ENCODE data around the gene COBLL1. TPM values are rescaled to one million over a fixed set of nuclear protein-coding genes. Genes with fewer than 3 reads are reported as not detected.

The COBLL1 gene, protein sequence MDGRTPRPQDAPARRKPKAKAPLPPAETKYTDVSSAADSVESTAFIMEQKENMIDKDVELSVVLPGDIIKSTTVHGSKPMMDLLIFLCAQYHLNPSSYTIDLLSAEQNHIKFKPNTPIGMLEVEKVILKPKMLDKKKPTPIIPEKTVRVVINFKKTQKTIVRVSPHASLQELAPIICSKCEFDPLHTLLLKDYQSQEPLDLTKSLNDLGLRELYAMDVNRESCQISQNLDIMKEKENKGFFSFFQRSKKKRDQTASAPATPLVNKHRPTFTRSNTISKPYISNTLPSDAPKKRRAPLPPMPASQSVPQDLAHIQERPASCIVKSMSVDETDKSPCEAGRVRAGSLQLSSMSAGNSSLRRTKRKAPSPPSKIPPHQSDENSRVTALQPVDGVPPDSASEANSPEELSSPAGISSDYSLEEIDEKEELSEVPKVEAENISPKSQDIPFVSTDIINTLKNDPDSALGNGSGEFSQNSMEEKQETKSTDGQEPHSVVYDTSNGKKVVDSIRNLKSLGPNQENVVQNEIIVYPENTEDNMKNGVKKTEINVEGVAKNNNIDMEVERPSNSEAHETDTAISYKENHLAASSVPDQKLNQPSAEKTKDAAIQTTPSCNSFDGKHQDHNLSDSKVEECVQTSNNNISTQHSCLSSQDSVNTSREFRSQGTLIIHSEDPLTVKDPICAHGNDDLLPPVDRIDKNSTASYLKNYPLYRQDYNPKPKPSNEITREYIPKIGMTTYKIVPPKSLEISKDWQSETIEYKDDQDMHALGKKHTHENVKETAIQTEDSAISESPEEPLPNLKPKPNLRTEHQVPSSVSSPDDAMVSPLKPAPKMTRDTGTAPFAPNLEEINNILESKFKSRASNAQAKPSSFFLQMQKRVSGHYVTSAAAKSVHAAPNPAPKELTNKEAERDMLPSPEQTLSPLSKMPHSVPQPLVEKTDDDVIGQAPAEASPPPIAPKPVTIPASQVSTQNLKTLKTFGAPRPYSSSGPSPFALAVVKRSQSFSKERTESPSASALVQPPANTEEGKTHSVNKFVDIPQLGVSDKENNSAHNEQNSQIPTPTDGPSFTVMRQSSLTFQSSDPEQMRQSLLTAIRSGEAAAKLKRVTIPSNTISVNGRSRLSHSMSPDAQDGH
- total RNA-seq (2014; rRNA removed; shearing (Covaris generic); ENCODE audit: low replicate concordance) = 0.04 TPM in 1 of 2 replicates, not detected in the other

GRCh38 chr2:164841719-164842623, at the start of gene COBLL1:
TSS of gene COBLL1 (minus strand) at chr2:164841823. CDS start at chr2:164841196, 627 bp downstream.
- Histone ChIP-seq H3K4me1 (ENCODE audit: low read length) (peaks cover 9% of the 10 kb centered on the region), H2AFZ (ENCODE audit: low read length) (peak within 1 kb of the TSS; percentile 78; the same call in 1 of the 2 replicates), H3K79me2 (ENCODE audit: low read length) (no peaks in the 10 kb centered on the region), H3K36me3 (ENCODE audit: insufficient read depth, low read length) (no peaks in the 10 kb centered on the region), H3K4me2 (ENCODE audit: low read depth, low read length, poor library complexity, severe bottlenecking) (peak within 1 kb of the TSS; percentile 82), H3K27me3 (ENCODE audit: low read length) (peaks cover 2% of the 10 kb centered on the region; the same call in 1 of the 2 replicates), H3K4me3 (ENCODE audit: low read length) (peak within 1 kb of the TSS; percentile 71), H3K9me2 (replicated peaks; ENCODE audit: insufficient read depth, low read length) (no peaks in the 10 kb centered on the region), H4K20me1 (ENCODE audit: insufficient read depth, low read depth, low read length) (no peaks in the 10 kb centered on the region), H3K9me3 (ENCODE audit: low read length) (no peaks in the 10 kb centered on the region), H3K27ac (ENCODE audit: low read length) (no peak within 1 kb of the TSS), H3K9ac (ENCODE audit: low read length) (peak within 1 kb of the TSS; percentile 47)
- peak; percentile 66 for DNase-seq

DNA sequence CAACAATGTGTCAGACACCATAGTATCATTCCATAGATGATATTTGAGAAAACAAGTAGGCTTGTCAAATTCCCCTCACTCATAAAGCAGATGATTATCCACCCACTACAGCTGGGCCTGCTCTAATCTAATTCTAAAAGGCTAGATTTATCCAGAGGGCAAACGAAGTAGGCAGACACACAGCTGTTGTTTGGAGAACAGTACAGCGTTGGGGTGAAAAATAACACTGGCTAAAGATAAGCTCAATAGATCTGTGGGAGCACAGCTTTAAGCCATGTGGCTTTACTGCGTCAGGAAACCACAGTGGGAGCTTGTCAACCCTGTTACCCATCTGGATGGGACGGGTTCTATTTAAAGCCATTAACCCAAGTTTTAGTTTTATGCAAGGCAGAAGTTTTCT, 48.9 kb upstream of the COBLL1 start:
- Histone ChIP-seq H3K9me2 (replicated peaks; ENCODE audit: insufficient read depth, low read length) (no peaks in the 10 kb centered on the region), H4K20me1 (ENCODE audit: insufficient read depth, low read depth, low read length) (no peaks in the 10 kb centered on the region), H3K27ac (ENCODE audit: low read length) (no peak overlapping the region), H3K4me3 (ENCODE audit: low read length) (no peak overlapping the region), H3K27me3 (ENCODE audit: low read length) (no peaks in the 10 kb centered on the region), H2AFZ (ENCODE audit: low read length) (no peak overlapping the region), H3K4me1 (ENCODE audit: low read length) (no peaks in the 10 kb centered on the region), H3K4me2 (ENCODE audit: low read depth, low read length, poor library complexity, severe bottlenecking) (no peak overlapping the region), H3K9me3 (ENCODE audit: low read length) (no peaks in the 10 kb centered on the region; the same call in 1 of the 2 replicates), H3K9ac (ENCODE audit: low read length) (no peak overlapping the region), H3K79me2 (ENCODE audit: low read length) (no peaks in the 10 kb centered on the region), H3K36me3 (ENCODE audit: insufficient read depth, low read length) (no peaks in the 10 kb centered on the region)
- no peak for DNase-seq

DNA sequence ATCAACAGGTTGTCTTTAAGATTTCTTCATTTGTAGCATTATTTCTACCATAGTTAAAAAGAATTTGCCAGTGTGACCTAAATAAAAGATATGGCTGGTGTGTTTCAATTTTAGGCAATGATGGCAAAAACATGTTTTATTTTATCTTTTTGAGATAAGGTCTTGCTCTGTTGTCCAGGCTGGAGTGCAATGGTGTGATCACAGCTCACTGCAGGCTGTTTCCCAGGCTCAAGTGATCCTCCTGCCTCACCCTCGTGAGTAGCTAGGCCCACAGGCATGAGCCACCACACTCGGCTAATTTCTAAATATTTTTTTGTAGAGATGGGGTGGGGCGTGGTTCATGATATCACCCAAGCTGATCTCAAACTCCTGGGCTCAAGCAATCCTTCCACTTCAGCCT, 47.0 kb upstream of the COBLL1 start:
- Histone ChIP-seq H3K4me1 (ENCODE audit: low read length) (no peaks in the 10 kb centered on the region), H3K27me3 (ENCODE audit: low read length) (no peaks in the 10 kb centered on the region), H3K4me3 (ENCODE audit: low read length) (no peak overlapping the region), H3K9me3 (ENCODE audit: low read length) (no peaks in the 10 kb centered on the region; the same call in 1 of the 2 replicates), H2AFZ (ENCODE audit: low read length) (no peak overlapping the region), H4K20me1 (ENCODE audit: insufficient read depth, low read depth, low read length) (no peaks in the 10 kb centered on the region), H3K9ac (ENCODE audit: low read length) (no peak overlapping the region), H3K36me3 (ENCODE audit: insufficient read depth, low read length) (no peaks in the 10 kb centered on the region), H3K4me2 (ENCODE audit: low read depth, low read length, poor library complexity, severe bottlenecking) (no peak overlapping the region), H3K9me2 (replicated peaks; ENCODE audit: insufficient read depth, low read length) (no peaks in the 10 kb centered on the region), H3K79me2 (ENCODE audit: low read length) (no peaks in the 10 kb centered on the region), H3K27ac (ENCODE audit: low read length) (no peak overlapping the region)
- no peak for DNase-seq

GRCh38 chr2:164887434-164888144, 46.0 kb upstream of the COBLL1 start:
- Histone ChIP-seq H3K4me2 (ENCODE audit: low read depth, low read length, poor library complexity, severe bottlenecking) (no peak overlapping the region), H4K20me1 (ENCODE audit: insufficient read depth, low read depth, low read length) (no peaks in the 10 kb centered on the region), H3K79me2 (ENCODE audit: low read length) (no peaks in the 10 kb centered on the region), H3K27ac (ENCODE audit: low read length) (no peak overlapping the region), H3K9me2 (replicated peaks; ENCODE audit: insufficient read depth, low read length) (no peaks in the 10 kb centered on the region), H3K4me3 (ENCODE audit: low read length) (no peak overlapping the region), H3K4me1 (ENCODE audit: low read length) (no peaks in the 10 kb centered on the region), H2AFZ (ENCODE audit: low read length) (no peak overlapping the region), H3K9ac (ENCODE audit: low read length) (no peak overlapping the region), H3K9me3 (ENCODE audit: low read length) (no peaks in the 10 kb centered on the region), H3K27me3 (ENCODE audit: low read length) (no peaks in the 10 kb centered on the region), H3K36me3 (ENCODE audit: insufficient read depth, low read length) (no peaks in the 10 kb centered on the region)
- no peak for DNase-seq

- Histone ChIP-seq H4K20me1 (ENCODE audit: insufficient read depth, low read depth, low read length) (no peaks in the 10 kb centered on the region), H3K9ac (ENCODE audit: low read length) (no peak overlapping the region), H3K27ac (ENCODE audit: low read length) (no peak overlapping the region), H3K36me3 (ENCODE audit: insufficient read depth, low read length) (no peaks in the 10 kb centered on the region), H3K79me2 (ENCODE audit: low read length) (no peaks in the 10 kb centered on the region), H3K4me1 (ENCODE audit: low read length) (no peaks in the 10 kb centered on the region), H3K9me2 (replicated peaks; ENCODE audit: insufficient read depth, low read length) (no peaks in the 10 kb centered on the region), H3K4me2 (ENCODE audit: low read depth, low read length, poor library complexity, severe bottlenecking) (no peak overlapping the region), H3K27me3 (ENCODE audit: low read length) (no peaks in the 10 kb centered on the region), H2AFZ (ENCODE audit: low read length) (no peak overlapping the region), H3K9me3 (ENCODE audit: low read length) (no peaks in the 10 kb centered on the region), H3K4me3 (ENCODE audit: low read length) (no peak overlapping the region)
- DNase-seq = no peak
These were observed 40.7 kb upstream of the COBLL1 start for GRCh38 chr2:164882276-164882675.

GRCh38 chr2:164881524-164881923, 39.9 kb upstream of the COBLL1 start:
- Histone ChIP-seq H2AFZ (ENCODE audit: low read length) (no peak overlapping the region), H3K9me3 (ENCODE audit: low read length) (no peaks in the 10 kb centered on the region), H3K27me3 (ENCODE audit: low read length) (no peaks in the 10 kb centered on the region), H3K4me2 (ENCODE audit: low read depth, low read length, poor library complexity, severe bottlenecking) (no peak overlapping the region), H3K79me2 (ENCODE audit: low read length) (no peaks in the 10 kb centered on the region), H3K36me3 (ENCODE audit: insufficient read depth, low read length) (no peaks in the 10 kb centered on the region), H3K4me3 (ENCODE audit: low read length) (no peak overlapping the region), H3K9me2 (replicated peaks; ENCODE audit: insufficient read depth, low read length) (no peaks in the 10 kb centered on the region), H3K4me1 (ENCODE audit: low read length) (no peaks in the 10 kb centered on the region), H3K27ac (ENCODE audit: low read length) (no peak overlapping the region), H3K9ac (ENCODE audit: low read length) (no peak overlapping the region), H4K20me1 (ENCODE audit: insufficient read depth, low read depth, low read length) (no peaks in the 10 kb centered on the region)
- DNase-seq = no peak

DNA sequence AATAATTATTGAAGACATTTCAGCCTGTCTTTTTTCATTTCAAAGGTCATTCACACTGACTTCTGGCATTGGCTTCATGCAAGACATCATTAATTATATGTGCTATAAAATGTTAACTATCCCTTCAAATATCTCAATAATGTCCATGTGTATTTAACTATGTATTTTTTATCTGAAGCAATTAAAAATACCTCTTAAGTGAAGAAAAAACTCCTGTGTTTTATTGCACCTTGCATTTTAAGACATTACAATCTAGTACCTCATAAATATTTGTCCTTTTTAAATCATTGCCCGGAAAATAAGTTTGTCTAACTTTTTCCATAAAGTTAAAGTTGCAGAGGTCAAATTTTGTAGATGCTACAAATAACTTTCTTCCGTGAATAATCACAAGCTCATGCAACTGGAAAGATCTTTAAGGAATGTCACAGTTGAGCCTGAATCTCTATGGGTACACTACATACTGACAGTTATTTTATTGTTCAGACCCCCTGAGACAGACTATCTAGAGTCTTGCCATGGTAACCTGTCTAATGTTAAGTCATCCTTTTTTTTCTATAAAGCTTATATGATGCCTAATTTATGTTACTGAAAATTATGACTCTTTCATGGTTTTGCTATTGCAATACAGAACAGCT, 38.4 kb upstream of the COBLL1 start:
- Histone ChIP-seq H3K27me3 (ENCODE audit: low read length) (no peaks in the 10 kb centered on the region), H4K20me1 (ENCODE audit: insufficient read depth, low read depth, low read length) (no peaks in the 10 kb centered on the region), H3K9ac (ENCODE audit: low read length) (no peak overlapping the region), H3K27ac (ENCODE audit: low read length) (no peak overlapping the region), H3K9me3 (ENCODE audit: low read length) (no peaks in the 10 kb centered on the region), H3K36me3 (ENCODE audit: insufficient read depth, low read length) (no peaks in the 10 kb centered on the region), H3K9me2 (replicated peaks; ENCODE audit: insufficient read depth, low read length) (no peaks in the 10 kb centered on the region), H3K4me3 (ENCODE audit: low read length) (no peak overlapping the region), H3K4me2 (ENCODE audit: low read depth, low read length, poor library complexity, severe bottlenecking) (no peak overlapping the region), H2AFZ (ENCODE audit: low read length) (no peak overlapping the region), H3K79me2 (ENCODE audit: low read length) (no peaks in the 10 kb centered on the region), H3K4me1 (ENCODE audit: low read length) (no peaks in the 10 kb centered on the region)
- no peak for DNase-seq
